PC-9 (cell line): Measurements from ENCODE around the gene DENND1A.

Experiments used
- EZH2 ChIP-seq: fragments of 200-600 bp; sonication (generic); IDR thresholded peaks from 2 replicates; pipeline ENCODE4 v1.8.0; 2017; ENCODE audit warnings: antibody characterized with exemption, low read depth
- TF ChIP-seq, protein P1 (sequence below): fragments of 200-600 bp; sonication (generic); conservative IDR thresholded peaks from 2 replicates; pipeline ENCODE4 v1.6.1; 2017; ENCODE audit warnings: mixed run types, antibody characterized with exemption, mild to moderate bottlenecking, moderate library complexity

DNA sequence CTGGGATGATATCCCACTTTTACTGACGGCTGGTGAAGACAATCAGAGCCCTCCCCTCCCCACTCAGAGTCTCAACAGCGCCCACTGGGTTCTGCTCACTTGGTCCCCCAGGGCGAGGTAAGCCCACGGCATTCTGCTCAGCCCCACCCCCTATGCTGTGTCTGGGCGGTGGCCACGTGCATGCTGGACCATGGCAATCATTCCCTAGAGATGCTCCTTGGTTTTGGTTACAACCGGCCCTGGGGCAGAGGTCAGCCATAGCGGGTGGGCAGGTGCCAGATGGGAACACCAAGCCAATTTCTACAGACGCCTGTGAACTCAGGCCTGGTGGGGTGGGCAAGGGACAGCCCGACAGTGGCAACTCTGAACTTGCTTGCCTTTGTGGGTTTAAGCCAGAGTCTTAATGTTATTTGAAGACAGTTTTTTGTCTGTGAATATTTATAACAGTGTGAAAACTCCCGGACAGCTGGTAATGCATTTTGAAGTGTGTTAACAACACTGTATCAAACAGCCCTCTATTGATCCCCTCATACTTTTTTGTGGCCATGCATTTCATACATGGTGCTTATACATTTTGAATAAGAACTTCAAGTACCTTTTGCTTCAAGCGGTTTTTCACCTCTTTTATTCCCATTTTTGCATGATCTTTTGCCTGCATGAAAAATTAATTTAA is 479.7 kb downstream of the DENND1A start:
- TF ChIP-seq, protein P1, sequence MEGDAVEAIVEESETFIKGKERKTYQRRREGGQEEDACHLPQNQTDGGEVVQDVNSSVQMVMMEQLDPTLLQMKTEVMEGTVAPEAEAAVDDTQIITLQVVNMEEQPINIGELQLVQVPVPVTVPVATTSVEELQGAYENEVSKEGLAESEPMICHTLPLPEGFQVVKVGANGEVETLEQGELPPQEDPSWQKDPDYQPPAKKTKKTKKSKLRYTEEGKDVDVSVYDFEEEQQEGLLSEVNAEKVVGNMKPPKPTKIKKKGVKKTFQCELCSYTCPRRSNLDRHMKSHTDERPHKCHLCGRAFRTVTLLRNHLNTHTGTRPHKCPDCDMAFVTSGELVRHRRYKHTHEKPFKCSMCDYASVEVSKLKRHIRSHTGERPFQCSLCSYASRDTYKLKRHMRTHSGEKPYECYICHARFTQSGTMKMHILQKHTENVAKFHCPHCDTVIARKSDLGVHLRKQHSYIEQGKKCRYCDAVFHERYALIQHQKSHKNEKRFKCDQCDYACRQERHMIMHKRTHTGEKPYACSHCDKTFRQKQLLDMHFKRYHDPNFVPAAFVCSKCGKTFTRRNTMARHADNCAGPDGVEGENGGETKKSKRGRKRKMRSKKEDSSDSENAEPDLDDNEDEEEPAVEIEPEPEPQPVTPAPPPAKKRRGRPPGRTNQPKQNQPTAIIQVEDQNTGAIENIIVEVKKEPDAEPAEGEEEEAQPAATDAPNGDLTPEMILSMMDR = no peak
- no peak for TF ChIP-seq EZH2
